Mesendoderm (in vitro differentiated cells): ENCODE results near the gene TSHZ2.

Experiments
- DNase-seq: peaks from one replicate; pipeline ENCODE4 v3.0.0; 2013
- H2AK5ac ChIP-seq: 2 replicates; pipeline ENCODE4 v1.6.1; 2013; ENCODE audit warnings: low read length, inconsistent platforms
- H2BK120ac ChIP-seq: 2 replicates; pipeline ENCODE4 v1.6.1; 2013; ENCODE audit warnings: low read depth, mild to moderate bottlenecking, low read length, moderate library complexity, mixed read lengths
- H2BK15ac ChIP-seq: replicated peaks from 2 replicates; pipeline ENCODE4 v1.6.1; 2013; ENCODE audit warnings: low read depth, mild to moderate bottlenecking, moderate library complexity
- H2BK5ac ChIP-seq: 2 replicates; pipeline ENCODE4 v1.6.1; 2013; ENCODE audit warnings: low read length, inconsistent platforms
- H3K18ac ChIP-seq: 2 replicates; pipeline ENCODE4 v1.6.1; 2013; ENCODE audit warnings: mild to moderate bottlenecking, low read length, mixed read lengths
- H3K23ac ChIP-seq: one replicate; pipeline ENCODE4 v1.6.1; 2013; ENCODE audit warnings: low read length
- H3K27ac ChIP-seq: 2 replicates; pipeline ENCODE4 v1.5.1; 2013; ENCODE audit warnings: low read depth, mild to moderate bottlenecking, inconsistent platforms, low read length, moderate library complexity
- H3K27me3 ChIP-seq: 2 replicates; pipeline ENCODE4 v1.6.1; 2013; ENCODE audit warnings: low read length, control low read depth, mild to moderate bottlenecking, inconsistent platforms; ENCODE audit not compliant: insufficient read depth, poor library complexity
- H3K36me3 ChIP-seq: 2 replicates; pipeline ENCODE4 v1.6.1; 2013; ENCODE audit warnings: low read length, inconsistent platforms; ENCODE audit not compliant: control insufficient read depth, insufficient read depth
- H3K4ac ChIP-seq: one replicate; pipeline ENCODE4 v1.6.1; 2013; ENCODE audit warnings: low read depth, mild to moderate bottlenecking, low read length, moderate library complexity
- H3K4me1 ChIP-seq: 2 replicates; pipeline ENCODE4 v1.6.1; 2013; ENCODE audit warnings: low read depth, low read length, inconsistent platforms; ENCODE audit not compliant: control insufficient read depth
- H3K4me2 ChIP-seq: 2 replicates; pipeline ENCODE4 v1.6.1; 2013; ENCODE audit warnings: low read length
- H3K4me3 ChIP-seq: 2 replicates; pipeline ENCODE4 v1.5.1; 2013; ENCODE audit warnings: mild to moderate bottlenecking, low read length
- H3K56ac ChIP-seq: one replicate; pipeline ENCODE4 v1.6.1; 2013; ENCODE audit warnings: low read length
- H3K79me1 ChIP-seq: 2 replicates; pipeline ENCODE4 v1.6.1; 2013; ENCODE audit warnings: low read length, inconsistent platforms
- H3K79me2 ChIP-seq: 2 replicates; pipeline ENCODE4 v1.6.1; 2013; ENCODE audit warnings: mild to moderate bottlenecking, low read length; ENCODE audit not compliant: control insufficient read depth, insufficient read depth
- H3K9ac ChIP-seq: 2 replicates; pipeline ENCODE4 v1.6.1; 2013; ENCODE audit warnings: low read length, inconsistent platforms
- H4K5ac ChIP-seq: one replicate; pipeline ENCODE4 v1.6.1; 2013; ENCODE audit warnings: low read length
- H4K8ac ChIP-seq: one replicate; pipeline ENCODE4 v1.6.1; 2013; ENCODE audit warnings: low read depth, mild to moderate bottlenecking, control low read depth, low read length, moderate library complexity
- WGBS: extraction: QIAGEN DNeasy Blood & Tissue Kit; methylation state at CpG from one replicate; pipeline ENCODE4 v1.1.7; 2013; ENCODE audit warnings: low lambda C conversion rate, missing lambda C conversion rate; ENCODE audit not compliant: insufficient coverage; ENCODE audit errors: extremely low coverage; 5-methylcytosine and 5-hydroxymethylcytosine counted together

The TSHZ2 gene

DNA sequence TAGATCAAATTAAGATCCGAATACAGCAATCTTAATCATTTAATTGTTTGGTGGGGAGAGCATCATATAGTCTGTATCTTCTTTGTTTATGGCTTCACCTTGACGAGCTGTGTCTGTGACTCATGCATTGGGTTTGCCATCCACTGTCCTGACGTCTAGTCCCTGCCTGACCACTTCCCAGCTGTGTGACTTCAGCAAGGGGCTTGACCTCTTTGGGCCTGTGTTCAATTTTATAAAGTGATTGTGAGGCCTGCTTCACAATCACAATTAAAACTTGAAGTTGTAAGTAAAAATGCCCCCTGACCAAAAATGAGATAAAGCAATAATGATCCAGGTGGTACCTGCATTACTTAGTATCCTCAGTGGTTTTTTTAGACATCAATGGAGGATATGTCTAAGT, 412.2 kb downstream of the TSHZ2 start:
- Histone ChIP-seq H2BK15ac (no peak overlapping the region), H3K79me1 (no peaks in the 10 kb centered on the region), H3K9ac (no peak overlapping the region), H4K5ac (no peak overlapping the region), H3K4ac (no peak overlapping the region), H2BK5ac (no peak overlapping the region), H3K36me3 (no peaks in the 10 kb centered on the region), H3K4me3 (no peak overlapping the region), H3K4me2 (no peak overlapping the region), H3K79me2 (no peaks in the 10 kb centered on the region), H2BK120ac (no peak overlapping the region), H3K23ac (no peak overlapping the region), H4K8ac (no peak overlapping the region), H3K4me1 (no peaks in the 10 kb centered on the region), H3K27me3 (no peaks in the 10 kb centered on the region), H3K56ac (no peak overlapping the region), H2AK5ac (no peak overlapping the region), H3K18ac (no peak overlapping the region), H3K27ac (no peak overlapping the region)
- DNase-seq = no peak
- no CpG with 5 or more reads among the region's 3 CpGs for WGBS

DNA sequence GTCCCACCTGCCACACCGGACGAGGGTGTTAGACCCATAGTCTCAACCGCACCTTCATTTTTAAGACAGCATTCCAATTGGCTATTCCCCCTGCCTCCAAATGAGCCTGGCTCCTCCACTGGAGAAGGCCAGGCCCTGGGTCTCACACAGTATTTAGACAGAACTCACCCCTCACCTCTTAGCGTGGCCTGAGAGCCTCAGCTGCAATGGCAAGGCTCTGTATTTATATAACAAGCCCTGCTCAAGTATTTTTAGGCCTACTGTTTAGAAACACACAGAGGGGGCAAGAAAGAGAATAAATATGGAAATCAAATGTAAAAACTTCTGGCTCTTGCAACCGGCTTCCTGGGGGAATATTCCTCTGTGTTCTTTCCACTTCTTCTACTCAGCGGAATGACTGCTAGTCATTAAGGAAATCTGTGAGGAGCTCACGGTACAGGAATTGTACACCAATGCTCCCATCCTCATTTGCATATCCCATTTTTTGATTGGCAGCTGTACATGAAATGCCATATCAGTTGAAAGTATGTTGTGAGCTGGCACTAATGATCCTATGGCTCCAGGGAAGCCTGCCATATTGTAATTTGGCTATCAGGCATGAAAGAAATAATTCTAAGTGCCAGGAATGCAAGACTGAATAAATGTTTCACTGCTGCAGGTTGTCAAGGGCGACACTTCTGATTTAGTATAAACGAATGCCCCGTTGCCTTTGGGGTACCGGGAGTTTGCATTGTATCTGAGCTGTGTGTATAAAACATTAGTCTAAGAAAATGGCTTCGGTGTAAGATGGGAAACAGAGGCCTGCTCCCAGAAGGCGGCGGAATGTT, 414.0 kb downstream of the TSHZ2 start:
- no peak for DNase-seq
- Histone ChIP-seq H3K79me2 (no peaks in the 10 kb centered on the region), H3K4me1 (no peaks in the 10 kb centered on the region), H3K4me2 (no peak overlapping the region), H2AK5ac (no peak overlapping the region), H3K18ac (no peak overlapping the region), H4K5ac (no peak overlapping the region), H3K27ac (no peak overlapping the region), H3K79me1 (no peaks in the 10 kb centered on the region), H3K4me3 (no peak overlapping the region), H3K23ac (no peak overlapping the region), H3K56ac (no peak overlapping the region), H2BK15ac (no peak overlapping the region), H3K36me3 (no peaks in the 10 kb centered on the region), H4K8ac (no peak overlapping the region), H3K9ac (no peak overlapping the region), H3K4ac (no peak overlapping the region), H2BK5ac (no peak overlapping the region), H3K27me3 (no peaks in the 10 kb centered on the region), H2BK120ac (no peak overlapping the region)
- no CpG with 5 or more reads among the region's 14 CpGs for WGBS

DNA sequence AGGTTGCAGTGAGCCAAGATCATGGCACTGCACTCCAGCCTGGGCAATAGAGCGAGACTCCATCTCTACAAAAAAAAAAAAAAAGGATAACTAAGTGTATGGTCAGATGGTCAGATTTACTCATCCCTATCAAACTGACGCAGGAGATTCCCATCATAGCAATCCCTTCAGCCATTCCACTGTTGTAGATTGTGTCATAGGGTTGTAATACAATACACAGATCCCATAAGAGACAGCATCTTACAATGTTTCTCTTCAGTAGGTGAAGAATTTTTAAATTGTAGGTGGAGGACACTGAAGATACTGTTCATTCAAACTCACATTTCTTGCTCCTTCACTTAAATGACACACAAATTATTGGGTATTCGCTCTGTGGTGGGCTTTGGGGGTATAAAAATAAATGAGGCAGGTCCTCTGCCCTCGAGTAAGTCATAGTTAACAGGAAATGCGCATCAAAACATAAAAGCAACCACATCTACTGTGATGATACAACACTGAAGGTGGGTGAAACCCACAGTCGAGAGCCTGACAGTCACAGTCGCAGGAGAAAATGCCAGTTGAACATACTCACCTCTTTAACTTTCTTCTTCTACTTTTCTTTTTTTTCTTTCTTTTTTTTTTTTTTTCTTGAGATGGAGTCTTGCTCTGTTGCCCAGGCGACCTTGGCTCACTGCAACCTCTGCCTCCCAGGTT, 416.0 kb downstream of the TSHZ2 start:
- Histone ChIP-seq H4K5ac (no peak overlapping the region), H3K4me2 (no peak overlapping the region), H3K36me3 (no peaks in the 10 kb centered on the region), H3K4me1 (no peaks in the 10 kb centered on the region), H3K23ac (no peak overlapping the region), H3K79me2 (no peaks in the 10 kb centered on the region), H3K9ac (no peak overlapping the region), H4K8ac (no peak overlapping the region), H3K4ac (no peak overlapping the region), H3K27ac (no peak overlapping the region), H2BK5ac (no peak overlapping the region), H3K27me3 (no peaks in the 10 kb centered on the region), H3K4me3 (no peak overlapping the region), H3K18ac (no peak overlapping the region), H2BK120ac (no peak overlapping the region), H2BK15ac (no peak overlapping the region), H3K56ac (no peak overlapping the region), H2AK5ac (no peak overlapping the region), H3K79me1 (no peaks in the 10 kb centered on the region)
- WGBS = no CpG with 5 or more reads among the region's 8 CpGs
- DNase-seq = no peak

DNA sequence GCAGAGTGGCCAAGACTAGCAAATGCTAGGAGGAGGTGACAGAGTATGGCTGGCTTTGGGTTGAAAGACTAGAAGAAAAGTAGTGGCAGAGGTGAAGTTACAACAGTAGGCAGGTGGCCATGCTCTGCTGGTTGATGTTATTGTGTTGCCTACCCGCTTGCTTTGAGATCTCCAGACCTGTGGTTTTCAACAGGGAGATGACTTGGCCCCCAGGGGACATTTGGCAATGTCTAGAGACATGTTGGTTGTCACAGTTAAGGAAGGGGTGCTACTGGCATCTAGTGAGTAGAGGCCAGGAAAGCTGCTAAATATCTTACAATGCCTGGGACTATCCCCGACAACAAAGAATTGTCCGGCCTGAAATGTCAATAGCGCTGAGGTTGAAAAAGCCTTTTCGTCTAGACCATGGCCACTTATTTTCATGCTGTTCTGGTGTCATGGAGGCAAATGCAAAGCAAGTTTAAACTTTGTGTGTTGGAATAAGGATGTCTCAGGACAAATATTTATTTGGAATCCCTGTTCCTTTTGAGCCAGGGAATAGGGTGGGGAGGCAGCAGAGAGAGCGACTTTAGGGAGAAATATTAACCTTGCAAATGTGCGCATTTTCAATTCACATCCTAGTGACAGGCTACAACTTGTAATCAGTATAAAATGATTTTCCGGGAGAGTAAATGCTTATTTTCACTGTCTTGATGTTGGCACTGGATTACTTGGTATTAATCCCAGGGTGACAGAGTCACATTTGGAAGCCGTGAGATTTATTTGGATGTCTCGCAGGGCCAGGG, 417.6 kb downstream of the TSHZ2 start:
- Histone ChIP-seq H4K8ac (no peak overlapping the region), H3K79me1 (no peaks in the 10 kb centered on the region), H3K23ac (no peak overlapping the region), H3K4me1 (no peaks in the 10 kb centered on the region), H3K4me2 (no peak overlapping the region), H3K27ac (no peak overlapping the region), H3K79me2 (no peaks in the 10 kb centered on the region), H3K27me3 (no peaks in the 10 kb centered on the region), H2AK5ac (no peak overlapping the region), H2BK5ac (no peak overlapping the region), H3K4ac (no peak overlapping the region), H3K36me3 (no peaks in the 10 kb centered on the region), H3K4me3 (no peak overlapping the region), H2BK15ac (no peak overlapping the region), H3K18ac (no peak overlapping the region), H3K9ac (no peak overlapping the region), H3K56ac (no peak overlapping the region), H4K5ac (no peak overlapping the region), H2BK120ac (no peak overlapping the region)
- no CpG with 5 or more reads among the region's 10 CpGs for WGBS
- DNase-seq = no peak

DNA sequence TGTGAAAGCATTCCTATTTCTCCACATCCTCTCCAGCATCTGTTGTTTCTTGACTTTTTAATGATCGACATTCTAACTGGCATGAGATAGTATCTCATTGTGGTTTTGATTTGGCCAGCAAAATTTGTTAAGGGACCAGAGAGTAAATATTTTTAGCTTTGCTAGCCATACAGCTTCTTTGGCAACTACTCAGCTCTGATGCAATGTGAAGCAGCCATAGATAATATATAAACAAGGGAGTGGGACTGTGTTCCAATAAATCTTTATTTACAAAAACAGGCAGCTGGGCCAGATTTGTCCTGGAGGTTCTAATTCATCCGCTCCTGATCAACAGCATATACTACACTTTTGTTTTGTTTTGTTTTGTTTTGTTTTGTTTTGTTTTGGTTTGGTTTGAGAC, 418.6 kb downstream of the TSHZ2 start:
- no CpG with 5 or more reads among the region's 2 CpGs for WGBS
- H3K23ac ChIP-seq = no peak overlapping the region
- H2BK15ac ChIP-seq = no peak overlapping the region

More for the DNA sequence above, 418.6 kb downstream of the TSHZ2 start:
- H3K4me3 ChIP-seq = no peak overlapping the region
- no peak overlapping the region for H2BK120ac ChIP-seq
- no peak overlapping the region for H3K9ac ChIP-seq
- H3K4ac ChIP-seq = no peak overlapping the region
- H3K4me2 ChIP-seq = no peak overlapping the region
- no peaks in the 10 kb centered on the region for H3K36me3 ChIP-seq
- H3K4me1 ChIP-seq = no peaks in the 10 kb centered on the region
- no peak overlapping the region for H3K56ac ChIP-seq
- no peak overlapping the region for H2BK5ac ChIP-seq
- H2AK5ac ChIP-seq = no peak overlapping the region
- no peak for DNase-seq
- no peak overlapping the region for H4K5ac ChIP-seq
- no peaks in the 10 kb centered on the region for H3K27me3 ChIP-seq
- H3K18ac ChIP-seq = no peak overlapping the region
- no peaks in the 10 kb centered on the region for H3K79me2 ChIP-seq
- H3K27ac ChIP-seq = no peak overlapping the region
- H4K8ac ChIP-seq = no peak overlapping the region
- no peaks in the 10 kb centered on the region for H3K79me1 ChIP-seq
